NCI-H774 (cell line): ENCODE data around the gene CCL27.

Experiments
- DNase-seq: peaks from one replicate; lab custom pipeline; 2025; lab: John Stamatoyannopoulos, UW

CCL27 gene

DNA sequence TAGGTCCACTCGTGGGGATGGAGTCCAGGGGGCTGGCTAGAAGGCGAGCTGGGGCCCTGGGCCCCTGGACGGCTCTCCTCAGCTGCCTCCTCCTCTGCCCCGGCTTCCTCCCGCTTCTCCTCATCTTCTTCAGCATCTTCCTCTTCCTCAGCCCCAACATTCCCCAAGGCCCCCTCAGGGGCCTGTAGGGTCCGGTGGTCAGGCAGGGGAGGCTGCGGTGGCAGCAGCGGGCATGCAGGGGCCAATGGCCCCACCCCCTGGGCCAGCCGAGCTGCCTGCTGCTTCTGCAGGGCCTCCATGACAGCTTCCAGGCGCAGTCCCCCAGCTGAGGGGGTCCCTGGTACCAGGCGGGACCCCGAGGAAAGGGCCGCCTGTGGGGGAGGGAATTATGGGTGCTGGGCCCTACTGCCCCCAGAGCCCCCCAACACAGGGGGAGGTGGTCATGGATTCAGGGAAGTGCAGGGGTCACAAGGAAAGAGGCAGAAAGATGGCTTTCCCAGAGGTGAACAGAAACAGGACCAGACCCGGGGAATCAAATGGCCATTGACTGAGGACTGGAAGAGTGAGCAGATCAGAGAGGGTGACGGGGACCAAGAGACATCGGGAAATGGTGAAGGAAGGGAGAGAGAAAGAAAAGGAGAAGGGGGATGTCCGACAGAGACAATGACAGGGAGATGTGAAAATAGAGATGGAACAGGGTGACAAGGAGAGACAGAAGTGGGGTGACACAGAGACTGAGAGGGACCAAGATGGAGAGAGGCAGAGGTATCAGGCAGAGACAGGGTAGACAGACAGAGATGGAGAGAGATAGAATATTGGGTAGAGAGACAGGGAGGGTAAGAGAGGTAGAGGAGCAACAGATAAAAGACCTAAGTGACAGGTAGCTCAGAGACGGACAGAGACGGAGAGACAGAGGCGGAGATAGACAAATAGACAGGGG, 34.5 kb downstream of the CCL27 start:
- no peak for DNase-seq

- no peak for DNase-seq
These were observed 37.3 kb downstream of the CCL27 start for GRCh38 chr9:34625186-34625486.

- DNase-seq = no peak
These were observed 37.8 kb downstream of the CCL27 start for GRCh38 chr9:34624475-34625185.

- DNase-seq = no peak
These were observed 38.9 kb downstream of the CCL27 start for GRCh38 chr9:34623374-34624235.

DNA sequence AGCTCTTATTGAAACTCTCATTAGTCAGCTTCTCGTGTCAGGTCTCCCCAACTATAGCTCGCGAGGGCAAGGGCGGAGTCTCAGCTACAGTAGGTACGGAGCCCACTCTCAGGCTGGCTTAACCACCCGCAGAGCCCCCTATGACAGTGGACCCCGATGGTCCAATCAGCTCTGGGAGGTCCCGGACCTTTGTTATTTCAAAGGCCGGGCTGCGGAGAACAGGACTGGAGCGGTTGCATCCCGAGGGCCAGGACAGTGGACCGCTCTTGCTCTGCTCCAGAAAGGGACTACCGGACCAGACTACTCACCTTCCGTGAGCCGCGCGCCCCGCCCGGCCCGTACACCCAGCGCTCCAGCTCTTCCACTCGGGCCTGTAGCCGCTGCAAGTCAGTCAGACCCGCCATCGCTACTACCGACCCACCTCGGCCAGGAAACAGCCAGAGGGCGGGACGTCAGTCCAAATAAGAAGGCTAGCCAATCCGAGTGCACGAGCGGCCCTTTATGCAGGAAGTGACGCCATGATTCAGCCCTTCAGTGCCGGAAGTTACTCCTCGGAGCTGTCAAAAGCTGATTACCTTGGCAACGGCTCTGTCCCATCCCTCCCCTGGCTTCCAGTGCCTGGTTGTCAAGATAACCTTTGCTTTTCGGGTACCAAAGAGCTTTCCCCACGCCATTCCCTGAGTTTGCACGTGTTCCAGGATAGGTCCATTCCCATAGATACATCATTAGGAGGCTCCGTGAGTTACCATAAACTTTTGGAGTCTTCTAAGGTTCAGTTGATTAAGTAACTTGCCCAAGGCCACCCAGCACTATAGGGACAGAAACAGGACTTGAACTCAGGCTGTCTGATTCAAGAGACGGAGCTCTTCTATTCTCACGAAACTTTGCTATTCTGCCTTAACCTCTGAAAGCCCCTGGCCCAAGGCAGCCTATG, 42.1 kb downstream of the CCL27 start, which contains the start of gene DCTN3:
TSS of gene DCTN3 (minus strand) at position 435 of the 934 bp plus-strand sequence. CDS start at position 404, 31 bp downstream.
- DNase-seq = peak; percentile 87

- DNase-seq = no peak
These were observed 47.3 kb downstream of the CCL27 start for GRCh38 chr9:34615132-34615531.

- DNase-seq = peak; percentile 53
These were observed 49.6 kb downstream of the CCL27 start for GRCh38 chr9:34612788-34613390.
